ENCODE data around the gene C2CD2L. TPM values are rescaled to one million over a fixed set of nuclear protein-coding genes. Genes with fewer than 3 reads are reported as not detected.

Gene C2CD2L
- total and polyA plus RNA-seq, 12 donors: 6.1 to 13.7 (median 8.4) TPM

DNA sequence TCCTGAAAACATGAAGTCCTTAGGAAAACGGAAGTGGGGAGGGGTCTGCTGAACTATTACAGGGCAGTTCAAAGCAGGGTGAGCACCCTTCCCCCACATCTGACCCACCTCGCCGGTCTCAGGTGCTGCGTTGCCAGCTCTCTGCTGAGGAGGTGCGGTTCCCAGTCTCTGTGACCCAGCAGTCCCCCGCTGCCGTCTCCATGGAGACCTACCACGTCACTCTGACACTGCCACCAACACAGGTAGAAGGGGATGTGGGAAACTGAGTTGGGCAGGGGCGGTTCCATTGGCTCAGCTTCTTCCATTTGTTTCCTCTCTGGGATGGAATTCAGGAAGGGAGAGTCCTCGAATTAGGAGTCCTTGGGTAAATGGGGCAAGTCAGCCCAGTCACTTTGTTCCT is 3.3 kb downstream of the C2CD2L start:
- Histone ChIP-seq H3K36me3 (peaks cover 0 to 57% (median 18%) of the 10 kb centered on the region in 9 donors), H3K9me3 (no peaks in the 10 kb centered on the region), H3K27ac (no peak overlapping the region)

DNA sequence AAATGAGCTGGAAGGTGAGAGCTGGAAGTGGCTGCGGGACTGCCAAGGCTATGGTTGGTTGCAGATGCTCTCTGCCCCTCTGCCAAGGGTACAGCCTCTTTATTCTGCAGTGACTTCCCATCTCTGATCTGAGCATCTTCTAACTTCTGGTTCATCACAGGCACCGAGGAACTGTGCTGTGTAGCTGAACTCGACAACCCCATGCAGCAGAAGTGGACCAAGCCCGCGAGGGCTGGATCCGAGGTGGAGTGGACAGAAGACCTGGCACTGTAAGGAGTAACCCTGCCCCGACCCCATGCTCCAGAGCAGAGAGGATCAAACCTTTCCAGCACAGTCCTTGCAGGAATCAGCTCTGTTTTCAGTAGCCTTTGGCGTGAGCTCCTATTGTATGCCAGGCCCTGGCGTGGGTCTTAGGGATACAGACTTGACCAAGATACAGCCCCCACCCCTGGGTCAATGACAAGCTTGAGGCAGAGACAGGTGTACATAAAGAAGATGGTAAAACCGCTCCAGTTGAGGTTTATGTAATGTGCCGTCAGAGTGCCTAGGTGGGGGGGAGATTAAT is 4.3 kb downstream of the C2CD2L start:
- H3K36me3 ChIP-seq: peaks cover 0 to 67% (median 20%) of the 10 kb centered on the region in 9 donors
- H3K27ac ChIP-seq: no peak overlapping the region
- DNase-seq (no peak), ATAC-seq (no peak)
- H3K27me3 ChIP-seq: no peaks in the 10 kb centered on the region
- WGBS, 2 donors: 96 to 97% methylated on average over 11 of the region's 11 CpGs
- H3K9me3 ChIP-seq: no peaks in the 10 kb centered on the region
- TF ChIP-seq CTCF (IDR thresholded peaks at IDR 0.05): no peak
- no peak overlapping the region for H3K4me3 ChIP-seq
- intact Hi-C loops (cut with DNase I): no loop called here
- H3K4me1 ChIP-seq: peaks cover 9 to 49% (median 21%) of the 10 kb centered on the region in 9 donors

More for the DNA sequence above, 3.3 kb downstream of the C2CD2L start:
- Histone ChIP-seq H3K4me1 (peaks cover 10 to 47% (median 24%) of the 10 kb centered on the region in 9 donors), H3K4me3 (no peak overlapping the region), H3K27me3 (no peaks in the 10 kb centered on the region)
- 85% methylated on average over 10 of the region's 10 CpGs for WGBS, 2 donors
- ATAC-seq (no peak), DNase-seq (no peak)
- no peak for TF ChIP-seq CTCF (IDR thresholded peaks at IDR 0.05)
- intact Hi-C loops (cut with DNase I): no loop called here

DNA sequence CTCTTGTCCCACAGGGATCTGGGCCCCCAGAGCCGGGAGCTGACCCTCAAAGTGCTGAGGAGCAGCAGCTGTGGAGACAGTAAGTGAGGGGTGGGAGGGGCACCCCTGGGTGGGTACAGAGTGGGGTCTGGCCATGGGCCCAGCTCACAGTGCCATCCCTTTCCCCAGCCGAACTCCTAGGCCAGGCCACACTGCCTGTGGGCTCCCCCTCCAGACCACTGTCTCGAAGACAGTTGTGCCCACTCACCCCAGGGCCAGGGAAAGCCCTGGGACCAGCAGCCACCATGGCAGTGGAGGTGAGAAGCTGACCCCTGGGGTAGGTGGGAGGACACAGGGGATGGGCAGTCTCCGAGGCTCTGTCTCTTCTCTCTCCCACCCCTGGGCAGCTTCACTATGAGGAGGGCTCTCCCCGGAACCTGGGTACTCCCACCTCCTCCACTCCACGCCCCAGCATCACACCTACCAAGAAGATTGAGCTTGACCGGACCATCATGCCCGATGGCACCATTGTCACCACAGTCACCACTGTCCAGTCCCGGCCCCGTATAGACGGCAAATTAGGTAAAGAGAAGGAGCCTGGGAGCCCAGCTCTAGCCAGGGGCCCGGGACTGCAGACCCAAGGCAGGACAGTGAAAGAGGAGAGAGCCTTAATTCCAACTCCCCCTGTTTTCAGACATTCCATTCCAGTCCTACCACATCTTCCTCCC is 5.3 kb downstream of the C2CD2L start:
- intact Hi-C loops (cut with DNase I): no loop called here
- no peak overlapping the region for H3K27ac ChIP-seq
- ATAC-seq (no peak), DNase-seq (no peak)
- H3K27me3 ChIP-seq: no peaks in the 10 kb centered on the region
- H3K36me3 ChIP-seq: peaks cover 0 to 77% (median 20%) of the 10 kb centered on the region in 9 donors
- peaks cover 5 to 48% (median 17%) of the 10 kb centered on the region in 9 donors for H3K4me1 ChIP-seq
- no peak overlapping the region for H3K4me3 ChIP-seq
- TF ChIP-seq CTCF (IDR thresholded peaks at IDR 0.05): no peak
- H3K9me3 ChIP-seq: no peaks in the 10 kb centered on the region
- 83 to 94% methylated on average over 12 of the region's 12 CpGs for WGBS, 2 donors

GRCh38 chr11:119113716-119114115 is 6.6 kb downstream of the C2CD2L start:
- H3K4me3 ChIP-seq: no peak overlapping the region
- H3K4me1 ChIP-seq: peaks cover 0 to 41% (median 8%) of the 10 kb centered on the region in 9 donors
- WGBS, 2 donors: 90 to 97% methylated on average over 9 of the region's 9 CpGs
- H3K36me3 ChIP-seq: peaks cover 0 to 84% (median 20%) of the 10 kb centered on the region in 9 donors
- DNase-seq: no peak
- H3K27ac ChIP-seq: no peak overlapping the region
- intact Hi-C loops (cut with DNase I): no loop called here
- no peak for TF ChIP-seq CTCF (IDR thresholded peaks at IDR 0.05)
- H3K9me3 ChIP-seq: no peaks in the 10 kb centered on the region
- no peak for ATAC-seq
- H3K27me3 ChIP-seq: no peaks in the 10 kb centered on the region

All from heart right ventricle (tissue), 16 donors.